ENCODE results near the gene TMEM9B. TPM values are rescaled to one million over a fixed set of nuclear protein-coding genes. Genes with fewer than 3 reads are reported as not detected.

TMEM9B gene
- total and polyA plus RNA-seq, 9 of the 15 experiments (the other 6 are each of a cell fraction or from before 2014, with no cell fraction given), result 7.7 to 20.0 (median 14.0) TPM

DNA sequence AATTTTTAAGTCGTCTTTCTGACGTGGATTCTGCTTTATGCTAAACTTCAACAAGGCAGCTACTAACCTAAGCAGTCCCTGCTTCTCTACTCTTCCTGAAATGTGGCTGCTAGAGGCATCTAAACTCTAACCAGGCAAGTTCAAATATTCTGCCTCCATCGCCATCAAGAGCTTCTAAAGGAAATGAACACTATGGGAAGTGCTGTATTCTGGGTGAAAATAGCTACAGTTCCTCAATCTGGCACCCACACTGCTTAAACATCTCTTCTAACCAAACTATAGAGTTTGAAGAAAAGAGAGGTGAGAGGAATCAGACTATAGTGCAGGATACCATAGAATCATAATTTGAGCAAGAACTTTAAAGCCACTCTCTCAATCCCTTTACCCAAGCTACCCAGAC is 33.2 kb upstream of the TMEM9B start (continued):
- TF ChIP-seq, protein P1, sequence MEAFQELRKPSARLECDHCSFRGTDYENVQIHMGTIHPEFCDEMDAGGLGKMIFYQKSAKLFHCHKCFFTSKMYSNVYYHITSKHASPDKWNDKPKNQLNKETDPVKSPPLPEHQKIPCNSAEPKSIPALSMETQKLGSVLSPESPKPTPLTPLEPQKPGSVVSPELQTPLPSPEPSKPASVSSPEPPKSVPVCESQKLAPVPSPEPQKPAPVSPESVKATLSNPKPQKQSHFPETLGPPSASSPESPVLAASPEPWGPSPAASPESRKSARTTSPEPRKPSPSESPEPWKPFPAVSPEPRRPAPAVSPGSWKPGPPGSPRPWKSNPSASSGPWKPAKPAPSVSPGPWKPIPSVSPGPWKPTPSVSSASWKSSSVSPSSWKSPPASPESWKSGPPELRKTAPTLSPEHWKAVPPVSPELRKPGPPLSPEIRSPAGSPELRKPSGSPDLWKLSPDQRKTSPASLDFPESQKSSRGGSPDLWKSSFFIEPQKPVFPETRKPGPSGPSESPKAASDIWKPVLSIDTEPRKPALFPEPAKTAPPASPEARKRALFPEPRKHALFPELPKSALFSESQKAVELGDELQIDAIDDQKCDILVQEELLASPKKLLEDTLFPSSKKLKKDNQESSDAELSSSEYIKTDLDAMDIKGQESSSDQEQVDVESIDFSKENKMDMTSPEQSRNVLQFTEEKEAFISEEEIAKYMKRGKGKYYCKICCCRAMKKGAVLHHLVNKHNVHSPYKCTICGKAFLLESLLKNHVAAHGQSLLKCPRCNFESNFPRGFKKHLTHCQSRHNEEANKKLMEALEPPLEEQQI (IDR thresholded peaks at IDR 0.05), result no peak
- TF ChIP-seq, protein P2, sequence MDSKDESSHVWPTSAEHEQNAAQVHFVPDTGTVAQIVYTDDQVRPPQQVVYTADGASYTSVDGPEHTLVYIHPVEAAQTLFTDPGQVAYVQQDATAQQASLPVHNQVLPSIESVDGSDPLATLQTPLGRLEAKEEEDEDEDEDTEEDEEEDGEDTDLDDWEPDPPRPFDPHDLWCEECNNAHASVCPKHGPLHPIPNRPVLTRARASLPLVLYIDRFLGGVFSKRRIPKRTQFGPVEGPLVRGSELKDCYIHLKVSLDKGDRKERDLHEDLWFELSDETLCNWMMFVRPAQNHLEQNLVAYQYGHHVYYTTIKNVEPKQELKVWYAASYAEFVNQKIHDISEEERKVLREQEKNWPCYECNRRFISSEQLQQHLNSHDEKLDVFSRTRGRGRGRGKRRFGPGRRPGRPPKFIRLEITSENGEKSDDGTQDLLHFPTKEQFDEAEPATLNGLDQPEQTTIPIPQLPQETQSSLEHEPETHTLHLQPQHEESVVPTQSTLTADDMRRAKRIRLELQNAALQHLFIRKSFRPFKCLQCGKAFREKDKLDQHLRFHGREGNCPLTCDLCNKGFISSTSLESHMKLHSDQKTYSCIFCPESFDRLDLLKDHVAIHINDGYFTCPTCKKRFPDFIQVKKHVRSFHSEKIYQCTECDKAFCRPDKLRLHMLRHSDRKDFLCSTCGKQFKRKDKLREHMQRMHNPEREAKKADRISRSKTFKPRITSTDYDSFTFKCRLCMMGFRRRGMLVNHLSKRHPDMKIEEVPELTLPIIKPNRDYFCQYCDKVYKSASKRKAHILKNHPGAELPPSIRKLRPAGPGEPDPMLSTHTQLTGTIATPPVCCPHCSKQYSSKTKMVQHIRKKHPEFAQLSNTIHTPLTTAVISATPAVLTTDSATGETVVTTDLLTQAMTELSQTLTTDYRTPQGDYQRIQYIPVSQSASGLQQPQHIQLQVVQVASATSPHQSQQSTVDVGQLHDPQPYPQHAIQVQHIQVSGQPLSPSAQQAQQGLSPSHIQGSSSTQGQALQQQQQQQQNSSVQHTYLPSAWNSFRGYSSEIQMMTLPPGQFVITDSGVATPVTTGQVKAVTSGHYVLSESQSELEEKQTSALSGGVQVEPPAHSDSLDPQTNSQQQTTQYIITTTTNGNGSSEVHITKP (IDR thresholded peaks at IDR 0.05; ENCODE audit: partially characterized antibody), result no peak
- no peak for TF ChIP-seq PYGO2 (tag; IDR thresholded peaks at IDR 0.05)
- TF ChIP-seq FOXA1 (IDR thresholded peaks at IDR 0.05; ENCODE audit: borderline replicate concordance), result no peak

All from K562 (cell line).